GM19025 (cell line): Measurements from ENCODE around the gene KLHL8.

Source experiments
- ATAC-seq: cut with Tn5 transposase; IDR thresholded peaks from one replicate; pipeline ENCODE4 v1.9.1; 2021; ENCODE audit warnings: mild to moderate bottlenecking, low read depth, moderate library complexity; ENCODE audit not compliant: unreplicated experiment

Gene KLHL8

GRCh38 chr4:87128006-87128705, 92.3 kb downstream of the KLHL8 start:
- no peak for ATAC-seq

GRCh38 chr4:87126056-87126455, 94.4 kb downstream of the KLHL8 start:
- ATAC-seq = no peak

- ATAC-seq = no peak
Measured at GRCh38 chr4:87122252-87122651, 98.2 kb downstream of the KLHL8 start.

DNA sequence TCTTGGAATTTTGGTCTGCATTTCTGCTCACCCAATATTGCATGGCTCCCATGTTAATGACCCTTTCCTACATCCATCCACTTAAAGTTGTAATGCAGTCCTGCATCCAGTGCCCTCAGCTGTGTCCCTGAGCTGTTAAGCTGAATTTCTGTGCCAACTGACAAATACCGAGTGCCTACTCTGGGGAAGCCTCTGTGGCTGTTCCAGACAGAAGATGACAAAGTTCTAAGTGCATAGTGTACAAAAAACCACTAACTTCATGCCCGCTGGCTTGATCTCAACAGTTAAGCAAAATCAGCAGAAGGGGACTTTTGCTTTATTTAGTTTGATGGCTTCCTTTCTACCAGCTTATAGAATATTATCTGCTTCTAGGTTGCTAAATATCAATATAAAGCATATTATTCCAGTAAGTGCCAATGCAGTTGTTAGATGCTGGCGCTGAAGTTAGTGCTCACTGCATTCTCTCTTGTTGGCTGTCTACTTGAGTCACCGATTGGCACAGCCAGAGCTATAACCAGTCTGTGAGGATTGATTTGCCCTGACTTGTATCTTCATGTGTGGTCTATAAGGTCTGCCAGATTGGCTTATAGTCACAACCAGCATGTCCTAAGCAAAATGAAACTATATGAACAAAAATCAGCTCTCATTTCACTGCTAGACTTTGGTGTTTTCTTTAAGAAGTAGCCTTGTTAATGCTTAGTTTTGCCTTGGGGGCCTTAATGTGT, 98.9 kb downstream of the KLHL8 start:
- ATAC-seq = no peak

DNA sequence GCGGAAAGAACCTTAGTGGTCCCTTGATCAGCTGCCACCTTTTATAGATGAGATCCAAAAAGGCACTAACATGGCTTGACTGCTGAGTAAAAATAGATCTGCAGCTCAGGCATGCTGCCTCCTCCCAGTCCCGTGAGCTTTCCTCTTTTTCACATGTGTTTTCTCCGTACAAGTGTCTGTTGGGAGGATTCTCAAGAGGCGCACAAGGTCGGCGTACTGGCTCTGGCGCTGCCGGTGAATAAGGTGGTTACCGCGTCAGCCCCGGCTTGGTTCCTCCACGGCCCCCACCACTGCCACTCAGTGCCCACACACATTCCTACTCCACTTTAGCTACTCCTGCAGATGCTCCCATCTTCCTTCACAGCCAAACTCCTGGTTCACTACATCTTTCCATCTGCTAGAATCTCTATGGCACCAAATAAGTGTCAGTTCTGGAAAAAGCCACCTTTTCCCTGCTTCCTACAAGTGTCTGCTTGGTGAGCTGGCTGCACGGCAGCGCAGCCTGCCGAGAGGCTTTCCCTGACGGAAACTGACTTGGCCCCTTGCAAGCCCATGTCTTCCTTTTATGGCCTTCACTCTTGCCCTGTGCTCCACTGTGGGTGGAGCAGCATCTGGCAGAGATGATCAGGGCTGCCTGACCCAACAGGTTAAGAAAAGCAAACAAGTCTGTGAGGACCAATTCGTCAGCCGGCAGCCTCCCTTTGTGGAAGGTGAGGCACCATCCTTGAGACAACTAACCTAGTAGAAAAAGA, 99.8 kb downstream of the KLHL8 start:
- no peak for ATAC-seq

DNA sequence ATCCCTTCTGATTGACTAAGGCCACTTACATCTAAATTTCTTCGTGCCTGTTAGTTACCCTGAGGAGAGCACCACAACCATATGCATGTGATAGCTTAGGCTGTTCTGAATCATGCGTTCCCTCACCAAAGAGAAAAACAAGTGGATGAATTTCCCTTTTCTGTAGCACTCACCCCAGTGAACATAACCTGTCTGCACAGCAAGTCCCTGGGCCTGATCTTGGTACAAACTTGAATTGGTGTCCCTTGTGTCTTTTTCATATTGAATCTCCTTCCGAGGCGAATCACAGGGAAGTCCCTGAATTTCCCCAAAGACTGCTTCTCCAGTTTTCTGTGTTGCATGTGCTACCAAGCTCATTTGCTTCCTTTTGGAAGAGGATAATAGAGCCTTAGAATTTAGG, 100.4 kb downstream of the KLHL8 start:
- ATAC-seq = peak; percentile 43

DNA sequence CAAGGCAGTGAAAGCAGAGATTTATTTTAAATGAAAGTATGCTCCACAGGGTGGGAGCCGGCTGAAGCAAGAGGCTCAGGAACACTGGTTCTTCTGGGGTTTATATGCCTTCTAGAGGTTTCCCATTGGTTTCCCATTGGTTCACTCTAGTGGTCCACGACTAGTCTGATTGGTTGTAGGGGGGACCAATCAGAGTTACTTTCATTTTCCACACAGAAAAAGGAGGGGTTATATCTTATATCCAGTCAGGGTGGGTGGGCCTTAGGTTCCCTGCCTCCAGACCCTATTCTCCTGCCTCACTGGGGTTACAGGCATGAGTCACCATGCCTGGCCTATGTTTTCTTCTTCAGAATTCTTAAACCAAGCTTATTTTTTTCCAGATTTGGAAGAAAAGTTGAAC, 101.6 kb downstream of the KLHL8 start:
- no peak for ATAC-seq

GRCh38 chr4:87118421-87118820, 102.0 kb downstream of the KLHL8 start:
- no peak for ATAC-seq

DNA sequence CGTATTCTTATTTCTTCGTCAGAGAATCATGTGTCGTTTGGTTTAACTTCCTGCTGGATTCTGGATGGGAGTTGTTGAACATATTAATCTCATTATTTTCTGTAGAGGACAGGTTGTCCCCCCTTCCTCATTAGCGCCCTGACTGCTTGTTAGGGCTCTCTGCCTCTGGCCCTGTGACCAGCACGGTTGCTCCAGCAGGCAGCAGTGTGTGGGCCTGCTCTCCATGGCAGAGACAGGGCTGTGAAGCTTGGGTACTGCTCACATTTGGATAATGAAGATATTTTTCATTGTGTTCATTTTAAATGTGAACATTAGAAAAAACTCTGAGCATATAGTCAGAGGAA, 102.7 kb downstream of the KLHL8 start:
- no peak for ATAC-seq

- no peak for ATAC-seq
Measured at GRCh38 chr4:87117051-87117731, 103.2 kb downstream of the KLHL8 start.

DNA sequence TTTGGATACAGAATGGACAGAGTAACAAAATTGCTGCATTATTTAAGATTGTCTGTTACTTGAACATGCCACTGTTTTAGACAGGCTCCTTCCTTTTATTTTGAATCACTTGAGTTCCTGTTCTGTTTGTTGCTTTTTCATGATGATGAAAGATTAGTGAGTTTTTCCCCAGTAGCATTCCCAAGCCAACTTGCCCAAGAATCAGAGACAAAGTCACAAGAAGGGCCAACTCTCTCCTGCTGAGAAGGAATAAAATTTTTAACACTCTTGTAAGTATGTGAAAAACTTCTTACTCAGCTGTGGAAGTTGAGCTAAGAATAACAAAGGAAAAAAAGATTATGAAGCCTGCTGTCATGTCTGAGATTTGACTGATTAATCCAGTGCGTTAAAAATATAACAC, 104.2 kb downstream of the KLHL8 start:
- ATAC-seq = no peak

GRCh38 chr4:87114245-87115062, 106.0 kb downstream of the KLHL8 start:
- ATAC-seq = no peak

- ATAC-seq = no peak
Measured at GRCh38 chr4:87112063-87112462, 108.4 kb downstream of the KLHL8 start.
